Vagina (tissue), 2 donors: ENCODE results near the gene ANKS4B.
"Not testable (repeated sequence)": the region's sequence is repeated elsewhere in the genome, so short reads cannot be mapped to it uniquely, and the experiment has no call there.

Source experiments
- POLR2A ChIP-seq, 2 donors: fragments of 450-650 bp; IDR thresholded peaks; one replicate each; pipeline ENCODE4 v1.6.1; 2017; ENCODE audit warnings: antibody characterized with exemption in 2 of 2, mild to moderate bottlenecking in 2 of 2, moderate library complexity in 2 of 2
- POLR2AphosphoS5 ChIP-seq, 2 donors: sonication (generic); formaldehyde crosslinking; IDR thresholded peaks; one replicate each; pipeline ENCODE4 v1.9.0; 2017; ENCODE audit warnings: antibody characterized with exemption in 2 of 2, mild to moderate bottlenecking in 2 of 2, low read depth in 1 of 2; ENCODE audit not compliant: insufficient read depth in 1 of 2
- TF ChIP-seq, protein P1 (sequence below), 3 experiments: fragments of 450-650 bp in 2 of 3; fragments of 200-600 bp in 1 of 3; sonication (generic) in 1 of 3; IDR thresholded peaks; one replicate each; pipeline ENCODE4 v1.5.1; 2017 to 2019; ENCODE audit warnings: antibody characterized with exemption in 3 of 3, mild to moderate bottlenecking in 2 of 3, moderate library complexity in 2 of 3

DNA sequence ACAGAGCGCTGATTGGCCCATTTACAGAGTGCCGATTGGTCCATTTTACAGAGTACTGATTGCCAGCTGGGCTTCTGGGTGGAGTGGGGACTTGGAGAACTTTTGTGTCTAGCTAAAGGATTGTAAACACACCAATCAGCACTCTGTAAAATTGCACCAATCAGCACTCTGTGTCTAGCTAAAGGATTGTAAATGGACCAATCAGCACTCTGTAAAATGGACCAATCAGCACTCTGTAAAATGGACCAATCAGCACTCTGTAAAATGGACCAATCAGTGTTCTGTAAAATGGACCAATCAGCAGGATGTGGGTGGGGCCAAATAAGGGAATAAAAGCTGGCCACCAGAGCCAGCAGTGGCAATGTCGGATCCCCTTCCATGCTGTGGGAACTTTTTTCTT, 56.3 kb downstream of the ANKS4B start:
- TF ChIP-seq, protein P1, sequence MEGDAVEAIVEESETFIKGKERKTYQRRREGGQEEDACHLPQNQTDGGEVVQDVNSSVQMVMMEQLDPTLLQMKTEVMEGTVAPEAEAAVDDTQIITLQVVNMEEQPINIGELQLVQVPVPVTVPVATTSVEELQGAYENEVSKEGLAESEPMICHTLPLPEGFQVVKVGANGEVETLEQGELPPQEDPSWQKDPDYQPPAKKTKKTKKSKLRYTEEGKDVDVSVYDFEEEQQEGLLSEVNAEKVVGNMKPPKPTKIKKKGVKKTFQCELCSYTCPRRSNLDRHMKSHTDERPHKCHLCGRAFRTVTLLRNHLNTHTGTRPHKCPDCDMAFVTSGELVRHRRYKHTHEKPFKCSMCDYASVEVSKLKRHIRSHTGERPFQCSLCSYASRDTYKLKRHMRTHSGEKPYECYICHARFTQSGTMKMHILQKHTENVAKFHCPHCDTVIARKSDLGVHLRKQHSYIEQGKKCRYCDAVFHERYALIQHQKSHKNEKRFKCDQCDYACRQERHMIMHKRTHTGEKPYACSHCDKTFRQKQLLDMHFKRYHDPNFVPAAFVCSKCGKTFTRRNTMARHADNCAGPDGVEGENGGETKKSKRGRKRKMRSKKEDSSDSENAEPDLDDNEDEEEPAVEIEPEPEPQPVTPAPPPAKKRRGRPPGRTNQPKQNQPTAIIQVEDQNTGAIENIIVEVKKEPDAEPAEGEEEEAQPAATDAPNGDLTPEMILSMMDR (IDR thresholded peaks at IDR 0.05) = not testable (repeated sequence)
- TF ChIP-seq POLR2A (IDR thresholded peaks at IDR 0.05); POLR2AphosphoS5 (IDR thresholded peaks at IDR 0.05; ENCODE audit: insufficient read depth in 1 of 2, low read depth in 1 of 2): not testable (repeated sequence)
